ENCODE results near the gene SPRR5. TPM values are rescaled to one million over a fixed set of nuclear protein-coding genes. Genes with fewer than 3 reads are reported as not detected.

Gene SPRR5
- total and polyA plus RNA-seq, 2 donors (not counting 3 experiments of a cell fraction or from before 2014, with no cell fraction given), result not detected

DNA sequence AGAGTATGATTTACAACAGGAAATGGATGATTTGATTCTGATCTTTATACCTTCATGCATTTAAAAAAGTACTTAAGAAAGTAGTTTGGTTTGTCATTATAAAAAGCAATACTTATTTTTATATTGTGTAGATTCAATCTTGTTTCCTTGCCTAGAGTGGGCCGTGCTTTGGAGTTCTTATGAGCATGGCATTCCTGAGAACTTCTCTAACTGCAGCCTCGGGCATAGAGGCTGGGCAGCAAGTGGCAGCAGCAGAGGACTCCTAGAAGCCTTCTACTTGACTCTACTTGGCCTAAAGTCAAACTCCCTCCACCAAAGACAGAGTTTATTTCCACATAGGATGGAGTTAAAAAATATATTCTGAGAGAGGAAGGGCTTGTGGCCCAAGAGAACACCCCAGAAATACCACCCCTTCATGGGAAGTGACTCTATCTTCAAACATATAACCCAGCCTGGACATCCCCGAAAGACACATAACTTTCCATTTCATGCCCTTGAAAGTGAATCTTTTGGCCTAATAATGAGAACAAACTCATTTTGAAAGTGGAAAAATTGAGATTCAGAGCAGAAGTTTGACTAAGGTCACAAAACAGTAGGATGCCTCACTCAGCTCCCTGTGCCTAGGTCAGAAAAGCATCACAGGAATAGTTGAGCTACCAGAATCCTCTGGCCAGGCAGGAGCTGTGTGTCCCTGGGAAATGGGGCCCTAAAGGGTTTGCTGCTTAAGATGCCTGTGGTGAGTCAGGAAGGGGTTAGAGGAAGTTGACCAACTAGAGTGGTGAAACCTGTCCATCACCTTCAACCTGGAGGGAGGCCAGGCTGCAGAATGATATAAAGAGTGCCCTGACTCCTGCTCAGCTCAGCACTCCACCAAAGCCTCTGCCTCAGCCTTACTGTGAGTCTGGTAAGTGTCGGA is 39.1 kb upstream of the SPRR5 start, which contains the start of gene IVL:
TSS of gene IVL (plus strand) at position 861 of the 916 bp plus-strand sequence. CDS start 1,252 bp downstream, outside the sequence.
- H3K4me2 ChIP-seq (ENCODE audit: insufficient read depth, low read length), result no peak within 1 kb of the TSS
- CTCF ChIA-PET, result no interaction called here
- H3K4me3 ChIP-seq (replicated peaks in 1 of 3; ENCODE audit: insufficient read depth in 1 of 3, low read depth in 1 of 3, low read length in 3 of 3), result no peak within 1 kb of the TSS
- no peaks in the 10 kb centered on the region for H3K79me2 ChIP-seq (ENCODE audit: control insufficient read depth, insufficient read depth, low read length)
- no peak within 1 kb of the TSS for H3K9ac ChIP-seq (replicated peaks; ENCODE audit: extremely low read depth, insufficient read depth, low read length)
- intact Hi-C loops (cut with micrococcal nuclease) (no loop called here), dilution Hi-C loops (cut with MboI; ENCODE audit: extremely low pct_ligation_motif_present, low sequenced_read_pairs) (no loop called here)
- H3K27me3 ChIP-seq (ENCODE audit: control insufficient read depth in 2 of 2, insufficient read depth in 2 of 2, low read length in 2 of 2), result no peaks in the 10 kb centered on the region
- TF ChIP-seq FOS (IDR thresholded peaks at IDR 0.05; ENCODE audit: borderline replicate concordance, insufficient read depth, low read length), result no peak
- no peak for TF ChIP-seq POLR2AphosphoS5 (IDR thresholded peaks at IDR 0.05; ENCODE audit: insufficient read depth, low read depth, low read length)
- TF ChIP-seq MYC (IDR thresholded peaks at IDR 0.05; ENCODE audit: low read depth, low read length), result no peak
- H3K36me3 ChIP-seq (ENCODE audit: control insufficient read depth in 2 of 2, extremely low read depth in 1 of 2, insufficient read depth in 2 of 2, low read length in 2 of 2), result no peaks in the 10 kb centered on the region
- H3K9me3 ChIP-seq (replicated peaks; ENCODE audit: control insufficient read depth, insufficient read depth, low read length), result no peaks in the 10 kb centered on the region
- no peaks in the 10 kb centered on the region for H3K4me1 ChIP-seq (ENCODE audit: control insufficient read depth, extremely low read depth, insufficient read depth, low read length)
- no peaks in the 10 kb centered on the region for H4K20me1 ChIP-seq (replicated peaks; ENCODE audit: control insufficient read depth, extremely low read depth, insufficient read depth, low read length)
- BruUV-seq (replicated peaks), result no TSS peak
- POLR2A ChIA-PET, result no interaction called here
- no peak within 1 kb of the TSS for H3K27ac ChIP-seq (ENCODE audit: insufficient read depth, low read depth, low read length)
- FAIRE-seq (no peak), DNase-seq (ENCODE audit: low read depth, low spot score) (no peak)
- H2AFZ ChIP-seq (ENCODE audit: low read depth, low read length), result no peak within 1 kb of the TSS
- no peaks in the 10 kb centered on the region for H3K9me1 ChIP-seq (replicated peaks; ENCODE audit: control insufficient read depth, extremely low read depth, insufficient read depth, low read length)

DNA sequence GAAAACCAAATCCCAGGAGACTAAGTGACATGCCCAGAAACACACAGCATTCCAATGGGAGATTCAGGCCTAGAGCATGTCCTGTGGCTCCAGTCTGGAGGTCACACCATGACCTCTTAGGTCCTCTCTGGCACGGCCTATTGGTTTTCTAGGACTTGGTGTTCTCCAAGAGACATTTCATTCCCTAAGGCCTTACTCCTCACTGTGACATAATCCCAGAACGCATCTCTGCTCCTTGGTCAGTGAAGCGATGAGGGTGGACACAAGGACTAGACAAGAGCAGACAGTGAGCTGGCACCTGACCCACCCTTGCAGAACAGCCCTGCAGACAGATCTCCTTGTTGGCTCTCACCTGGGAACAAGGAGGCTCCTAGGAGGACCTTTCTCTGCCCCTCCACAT is 37.8 kb upstream of the SPRR5 start:
- H3K9ac ChIP-seq (replicated peaks; ENCODE audit: extremely low read depth, insufficient read depth, low read length), result no peak overlapping the region
- no peaks in the 10 kb centered on the region for H4K20me1 ChIP-seq (replicated peaks; ENCODE audit: control insufficient read depth, extremely low read depth, insufficient read depth, low read length)
- ChIA-PET CTCF (no interaction called here), POLR2A (no interaction called here)
- DNase-seq (ENCODE audit: low read depth, low spot score) (no peak), FAIRE-seq (no peak)
- H3K79me2 ChIP-seq (ENCODE audit: control insufficient read depth, insufficient read depth, low read length), result no peaks in the 10 kb centered on the region
- H3K9me1 ChIP-seq (replicated peaks; ENCODE audit: control insufficient read depth, extremely low read depth, insufficient read depth, low read length), result no peaks in the 10 kb centered on the region
- H3K9me3 ChIP-seq (replicated peaks; ENCODE audit: control insufficient read depth, insufficient read depth, low read length), result no peaks in the 10 kb centered on the region
- no peak overlapping the region for H2AFZ ChIP-seq (ENCODE audit: low read depth, low read length)
- H3K36me3 ChIP-seq (ENCODE audit: control insufficient read depth in 2 of 2, extremely low read depth in 1 of 2, insufficient read depth in 2 of 2, low read length in 2 of 2), result no peaks in the 10 kb centered on the region
- no peaks in the 10 kb centered on the region for H3K27me3 ChIP-seq (ENCODE audit: control insufficient read depth in 2 of 2, insufficient read depth in 2 of 2, low read length in 2 of 2)
- TF ChIP-seq POLR2AphosphoS5 (IDR thresholded peaks at IDR 0.05; ENCODE audit: insufficient read depth, low read depth, low read length), result no peak
- no peak overlapping the region for H3K4me2 ChIP-seq (ENCODE audit: insufficient read depth, low read length)
- BruUV-seq (replicated peaks), result no TSS peak
- intact Hi-C loops (cut with micrococcal nuclease) (no loop called here), dilution Hi-C loops (cut with MboI; ENCODE audit: extremely low pct_ligation_motif_present, low sequenced_read_pairs) (no loop called here)
- no peak overlapping the region for H3K4me3 ChIP-seq (replicated peaks in 1 of 3; ENCODE audit: insufficient read depth in 1 of 3, low read depth in 1 of 3, low read length in 3 of 3)
- H3K4me1 ChIP-seq (ENCODE audit: control insufficient read depth, extremely low read depth, insufficient read depth, low read length), result no peaks in the 10 kb centered on the region
- H3K27ac ChIP-seq (ENCODE audit: insufficient read depth, low read depth, low read length), result no peak overlapping the region

All from endothelial cell of umbilical vein (primary cell).